Upper lobe of left lung (tissue), 4 donors: ENCODE data around the gene UBAC1.

Experiments
- EP300 ChIP-seq, 4 donors: sonication (generic); formaldehyde crosslinking; IDR thresholded peaks; one replicate each; pipeline ENCODE4 v1.5.1; 2017; ENCODE audit warnings: antibody characterized with exemption in 4 of 4, control low read depth in 2 of 4
- POLR2AphosphoS5 ChIP-seq, 2 donors: sonication (generic); formaldehyde crosslinking; IDR thresholded peaks; one replicate each; pipeline ENCODE4 v1.5.1; 2017; ENCODE audit warnings: antibody characterized with exemption in 2 of 2
- TF ChIP-seq, protein P1 (sequence below), 6 experiments: fragments of 450-650 bp in 4 of 6; fragments of 200-600 bp in 2 of 6; sonication (generic) in 2 of 6; IDR thresholded peaks; one replicate each; pipeline ENCODE4 v1.5.1; 2016 to 2019; ENCODE audit warnings: antibody characterized with exemption in 6 of 6

DNA sequence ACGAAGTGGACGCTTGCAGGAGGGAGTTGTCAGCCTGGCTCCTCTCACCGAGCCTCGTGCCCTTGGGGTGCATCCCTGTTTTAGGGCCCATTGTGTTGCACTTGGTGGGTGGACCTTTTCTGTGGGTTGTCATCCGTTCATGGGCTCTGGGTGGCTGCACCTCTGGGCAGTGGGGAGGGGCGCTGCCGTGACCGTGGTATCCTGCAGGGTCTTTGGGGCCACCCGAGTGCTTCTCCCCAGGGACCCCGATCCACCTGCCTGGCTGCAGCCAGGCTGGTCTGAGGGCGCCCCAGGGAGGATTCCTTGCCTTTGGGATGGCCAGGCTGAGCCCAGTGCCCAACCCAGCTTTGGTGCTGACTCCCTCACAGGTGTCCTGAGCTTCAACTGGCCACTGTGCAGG is 41.0 kb upstream of the UBAC1 start:
- TF ChIP-seq EP300 (IDR thresholded peaks at IDR 0.05) (no peak), POLR2AphosphoS5 (IDR thresholded peaks at IDR 0.05) (no peak)
- TF ChIP-seq, protein P1, sequence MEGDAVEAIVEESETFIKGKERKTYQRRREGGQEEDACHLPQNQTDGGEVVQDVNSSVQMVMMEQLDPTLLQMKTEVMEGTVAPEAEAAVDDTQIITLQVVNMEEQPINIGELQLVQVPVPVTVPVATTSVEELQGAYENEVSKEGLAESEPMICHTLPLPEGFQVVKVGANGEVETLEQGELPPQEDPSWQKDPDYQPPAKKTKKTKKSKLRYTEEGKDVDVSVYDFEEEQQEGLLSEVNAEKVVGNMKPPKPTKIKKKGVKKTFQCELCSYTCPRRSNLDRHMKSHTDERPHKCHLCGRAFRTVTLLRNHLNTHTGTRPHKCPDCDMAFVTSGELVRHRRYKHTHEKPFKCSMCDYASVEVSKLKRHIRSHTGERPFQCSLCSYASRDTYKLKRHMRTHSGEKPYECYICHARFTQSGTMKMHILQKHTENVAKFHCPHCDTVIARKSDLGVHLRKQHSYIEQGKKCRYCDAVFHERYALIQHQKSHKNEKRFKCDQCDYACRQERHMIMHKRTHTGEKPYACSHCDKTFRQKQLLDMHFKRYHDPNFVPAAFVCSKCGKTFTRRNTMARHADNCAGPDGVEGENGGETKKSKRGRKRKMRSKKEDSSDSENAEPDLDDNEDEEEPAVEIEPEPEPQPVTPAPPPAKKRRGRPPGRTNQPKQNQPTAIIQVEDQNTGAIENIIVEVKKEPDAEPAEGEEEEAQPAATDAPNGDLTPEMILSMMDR (IDR thresholded peaks at IDR 0.05) = no peak
